SW 1271 (cell line): ENCODE measurements around the gene TMEM239.

ENCODE experiments used
- DNase-seq, 2 experiments: peaks; one replicate each; lab custom pipeline; 2025; lab: John Stamatoyannopoulos, UW

The TMEM239 gene

GRCh38 chr20:2849529-2849928 is 33.4 kb downstream of the TMEM239 start:
- DNase-seq: no peak

- no peak for DNase-seq
Measured at GRCh38 chr20:2851086-2851485, 34.9 kb downstream of the TMEM239 start.

DNA sequence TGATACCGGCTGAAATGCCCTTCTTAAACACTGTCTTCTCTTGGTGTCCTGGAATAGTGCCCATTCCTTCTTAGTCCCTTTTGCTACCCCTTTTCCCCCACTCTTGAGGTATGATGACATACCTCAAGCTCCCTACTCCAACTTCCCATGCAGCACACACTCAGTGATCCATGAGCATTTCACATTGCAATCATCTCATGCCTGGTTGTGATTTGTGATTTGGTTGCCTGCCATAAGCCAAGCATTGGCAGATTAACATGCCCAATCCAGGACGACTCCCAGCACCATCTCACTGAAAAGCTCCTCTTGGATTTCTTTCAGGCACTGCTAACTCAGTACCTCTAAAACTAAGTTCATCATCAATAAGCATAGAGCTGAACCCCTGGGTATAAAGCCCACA is 42.4 kb downstream of the TMEM239 start:
- no peak for DNase-seq

DNA sequence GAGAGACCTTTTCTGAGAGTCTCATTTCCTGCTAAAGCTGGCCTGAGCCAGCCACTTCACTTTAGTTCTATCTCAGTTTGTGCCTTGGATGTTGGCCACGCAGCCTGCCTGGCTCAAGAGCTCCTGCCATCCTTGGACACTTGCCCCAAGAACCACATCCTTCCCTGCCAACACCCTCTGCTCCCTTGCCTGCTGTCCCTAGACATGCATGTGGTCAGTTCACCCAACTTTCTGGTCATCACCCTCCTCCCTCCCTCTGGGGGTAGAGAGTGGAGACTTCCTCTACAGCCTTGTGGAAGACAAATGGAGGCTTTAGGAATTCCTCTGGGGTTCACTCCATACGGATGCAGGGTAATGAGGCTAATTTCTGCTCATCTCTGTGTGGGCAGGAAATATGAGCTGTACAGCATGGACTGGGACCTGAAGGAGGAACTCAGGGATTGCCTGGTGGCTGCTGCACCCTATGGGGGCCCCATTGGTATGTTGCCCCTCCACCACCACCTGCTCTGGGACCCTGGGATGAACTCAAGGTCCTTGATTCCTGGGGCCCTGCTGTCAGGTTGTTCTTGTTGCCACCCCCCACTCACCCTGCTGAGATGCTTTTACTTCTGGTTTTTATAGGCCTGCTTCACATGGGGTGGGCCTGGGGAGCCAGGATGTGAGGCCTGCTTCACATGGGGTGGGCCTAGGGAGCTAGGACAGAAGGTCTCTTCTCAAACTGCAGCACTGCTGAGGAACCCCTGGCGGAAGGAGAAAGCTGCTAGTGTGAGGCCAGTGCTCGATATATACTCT is 43.4 kb downstream of the TMEM239 start:
- no peak for DNase-seq

DNA sequence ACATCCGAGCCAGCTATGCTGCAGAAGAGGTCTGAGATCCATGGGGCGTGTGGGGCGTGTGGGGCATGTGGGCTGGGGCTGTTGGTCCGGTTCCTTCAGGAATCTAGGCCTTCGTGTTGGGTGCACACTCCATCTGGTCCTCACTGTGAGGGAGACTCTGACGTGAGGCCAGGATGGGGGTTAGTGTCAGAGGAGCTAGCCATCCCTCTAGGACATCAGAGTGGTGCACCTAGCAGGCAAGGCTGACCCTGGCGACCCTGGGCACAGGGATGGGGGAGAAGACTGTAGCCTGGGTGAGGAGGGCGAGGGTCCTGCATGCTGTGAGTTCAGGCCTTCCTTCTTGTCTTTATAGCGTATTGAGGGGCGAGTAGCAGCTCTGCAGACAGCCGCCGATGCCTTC is 48.5 kb downstream of the TMEM239 start:
- no peak for DNase-seq

- DNase-seq: no peak
Measured at GRCh38 chr20:2865101-2865500, 48.9 kb downstream of the TMEM239 start.

DNA sequence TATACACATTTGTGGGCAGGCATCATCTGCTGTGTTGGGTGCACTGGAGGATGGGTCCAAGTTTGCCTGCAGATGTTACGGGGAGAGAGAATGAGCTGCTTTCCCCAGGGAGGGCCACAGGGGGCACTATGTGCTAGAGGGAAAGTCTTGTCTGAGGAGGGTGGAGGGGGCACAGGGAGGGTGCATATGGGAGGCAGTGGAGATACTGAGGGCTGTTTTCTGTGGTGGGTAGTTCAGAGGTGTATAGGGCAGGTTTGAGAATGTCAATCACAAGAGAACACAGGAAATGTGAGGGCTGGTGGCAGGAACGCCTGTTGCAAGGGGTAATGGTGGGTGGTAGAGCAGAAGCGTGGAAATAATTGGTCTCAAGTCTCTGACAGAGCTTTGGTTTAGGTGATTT is 49.5 kb downstream of the TMEM239 start:
- no peak for DNase-seq

GRCh38 chr20:2866236-2866635 is 50.1 kb downstream of the TMEM239 start:
- no peak for DNase-seq

DNA sequence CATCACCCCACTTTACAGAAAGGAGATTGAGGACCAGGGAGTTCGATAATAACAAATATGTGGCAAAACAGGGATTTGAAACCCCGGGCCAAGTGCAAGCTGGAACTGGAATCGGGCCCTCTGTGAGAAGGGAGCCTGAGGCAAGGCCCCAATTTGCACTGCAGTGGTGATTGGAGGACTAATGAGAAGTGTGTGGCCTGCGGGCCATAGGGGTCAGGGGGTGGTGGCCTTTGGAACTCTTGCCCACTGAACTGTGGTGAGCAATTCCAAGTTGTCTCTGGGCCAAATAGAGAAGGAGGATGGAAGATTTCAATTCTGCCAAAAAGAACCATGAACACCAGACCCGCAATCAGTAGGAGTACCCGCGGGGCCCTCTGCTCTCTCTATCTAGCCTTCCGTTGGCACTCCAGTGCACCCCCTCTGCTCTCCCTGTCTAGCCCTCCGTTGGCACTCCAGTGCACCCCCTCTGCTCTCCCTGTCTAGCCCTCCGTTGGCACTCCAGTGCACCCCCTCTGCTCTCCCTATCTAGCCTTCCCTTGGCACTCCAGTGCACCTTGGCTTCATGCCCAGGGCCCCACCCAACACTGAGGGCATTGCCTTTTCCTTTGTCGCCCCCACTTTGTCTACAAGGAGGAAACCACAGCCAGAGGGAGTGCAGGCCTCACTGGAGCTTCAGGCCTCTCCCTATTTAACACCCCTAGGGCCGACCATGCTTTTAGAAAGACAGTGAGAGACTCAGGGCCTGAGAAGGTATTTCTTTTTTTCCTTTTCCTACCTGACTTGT is 51.1 kb downstream of the TMEM239 start:
- no peak for DNase-seq
